ENCODE data around the gene FBXL15.

DNA sequence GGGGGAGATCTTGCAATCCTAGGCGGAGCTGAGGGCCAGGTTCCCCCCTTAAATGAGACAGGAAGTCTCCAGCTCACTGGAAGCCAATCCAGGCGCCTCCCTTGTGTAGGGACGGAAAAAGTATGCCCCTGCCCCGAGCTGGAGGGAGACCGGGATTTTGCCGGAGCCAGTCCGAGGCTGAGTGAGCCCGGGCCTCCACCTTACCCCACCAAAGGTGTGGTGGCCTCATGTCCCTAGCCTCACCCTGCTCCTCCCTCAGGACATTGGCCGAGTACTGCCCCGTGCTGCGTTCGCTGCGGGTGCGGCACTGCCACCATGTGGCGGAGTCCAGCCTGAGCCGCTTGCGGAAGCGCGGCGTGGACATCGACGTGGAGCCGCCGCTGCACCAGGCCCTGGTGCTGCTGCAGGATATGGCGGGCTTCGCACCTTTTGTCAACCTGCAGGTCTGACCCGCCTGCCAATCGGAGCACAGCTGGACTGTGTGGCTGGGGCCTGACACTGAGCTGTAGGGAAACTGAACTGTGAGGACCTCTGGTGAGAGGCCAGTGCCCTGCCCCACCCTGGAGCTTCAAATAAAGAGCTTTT is 2.0 kb downstream of the FBXL15 start:
- TF ChIP-seq EZH2 (IDR thresholded peaks at IDR 0.05): no peak
- no peak; the same call in 1 of the 2 replicates for TF ChIP-seq POLR2AphosphoS5 (IDR thresholded peaks at IDR 0.05; ENCODE audit: borderline replicate concordance, low read depth, low read length)
- TF ChIP-seq FOXP2 (optimal IDR thresholded peaks at IDR 0.05; ENCODE audit: control extremely low read depth, extremely low read length, insufficient read depth): no peak

Measured in SK-N-MC (cell line).